C1 segment of cervical spinal cord (tissue), 14 donors: Measurements from ENCODE around the gene GAPVD1.
"Not testable (repeated sequence)": the region's sequence is repeated elsewhere in the genome, so short reads cannot be mapped to it uniquely, and the experiment has no call there.

Experiments used
- DNase-seq, 14 donors: peaks; one replicate each; lab custom pipeline; 2025; lab: John Stamatoyannopoulos, UW

GAPVD1 gene

GRCh38 chr9:125243792-125244260 lies 17.8 kb upstream of the GAPVD1 start:
- no peak for DNase-seq

DNA sequence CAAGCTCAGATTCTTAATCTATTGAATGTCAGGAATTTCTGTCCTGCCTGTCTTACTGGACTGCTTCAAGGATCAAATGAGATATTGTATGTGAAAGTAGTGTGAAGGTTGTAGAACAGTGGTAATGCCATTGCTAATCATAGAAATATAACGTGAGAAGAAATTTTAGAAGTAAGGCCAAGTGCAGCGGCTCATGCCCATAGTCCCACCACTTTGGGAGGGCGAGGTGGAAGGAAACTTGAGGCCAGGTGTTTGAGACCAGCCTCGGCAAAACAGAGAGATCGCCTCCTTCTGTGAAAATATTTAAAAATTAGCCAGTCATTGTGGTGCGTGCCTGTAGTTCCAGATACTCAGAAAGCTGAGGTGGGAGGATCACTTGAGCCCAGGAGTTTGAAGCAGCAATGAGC lies 15.4 kb upstream of the GAPVD1 start:
- no peak for DNase-seq

DNA sequence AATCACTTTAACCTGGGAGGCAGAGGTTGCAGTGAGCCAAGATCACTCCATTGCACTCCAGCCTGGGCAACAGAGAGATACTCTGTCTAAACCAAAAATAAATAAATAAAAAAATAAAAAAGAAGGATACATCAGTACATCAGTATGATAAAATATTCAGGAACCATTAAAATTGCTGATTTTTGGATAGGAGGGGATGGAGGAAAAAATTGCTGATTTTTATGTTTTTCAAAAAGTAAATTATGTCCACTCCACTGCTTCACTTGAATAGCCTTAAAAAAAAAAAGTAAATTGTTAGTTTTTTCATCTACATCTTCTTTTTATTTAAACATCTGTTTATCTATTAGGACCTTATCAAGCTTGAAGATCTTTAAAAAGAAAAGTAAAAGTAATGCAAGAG lies 7.4 kb upstream of the GAPVD1 start:
- no peak for DNase-seq

GRCh38 chr9:125255781-125256391 lies 5.7 kb upstream of the GAPVD1 start:
- no peak for DNase-seq

DNA sequence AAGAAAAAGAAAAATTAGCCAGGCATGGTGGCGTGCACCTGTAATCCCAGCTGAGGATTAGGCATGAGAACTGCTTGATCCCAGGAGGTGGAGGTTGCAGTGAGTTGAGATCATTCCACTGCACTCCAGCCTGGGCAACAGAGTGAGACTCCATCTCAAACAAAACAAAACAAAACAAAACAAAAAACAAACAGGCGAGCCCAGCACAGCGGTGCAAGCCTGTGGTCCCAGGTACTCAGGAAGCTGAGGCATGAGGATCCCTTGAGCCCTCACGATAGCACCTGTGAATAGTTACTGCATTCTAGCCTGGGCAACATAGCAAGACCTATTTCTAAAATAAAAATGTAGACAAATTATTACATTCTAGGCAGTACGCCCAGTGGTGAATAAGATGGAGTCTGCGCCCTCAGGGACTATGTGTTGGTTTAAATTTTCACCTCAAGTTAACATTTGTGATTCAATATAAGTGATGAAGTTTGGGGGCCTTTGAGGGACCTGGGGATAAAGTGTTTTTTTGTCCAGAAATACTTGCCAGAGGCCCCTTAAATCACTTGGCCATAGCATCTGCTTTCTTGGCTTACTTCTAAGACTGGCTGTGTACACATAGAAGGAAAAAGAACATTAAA lies 3.4 kb upstream of the GAPVD1 start:
- no peak for DNase-seq

DNA sequence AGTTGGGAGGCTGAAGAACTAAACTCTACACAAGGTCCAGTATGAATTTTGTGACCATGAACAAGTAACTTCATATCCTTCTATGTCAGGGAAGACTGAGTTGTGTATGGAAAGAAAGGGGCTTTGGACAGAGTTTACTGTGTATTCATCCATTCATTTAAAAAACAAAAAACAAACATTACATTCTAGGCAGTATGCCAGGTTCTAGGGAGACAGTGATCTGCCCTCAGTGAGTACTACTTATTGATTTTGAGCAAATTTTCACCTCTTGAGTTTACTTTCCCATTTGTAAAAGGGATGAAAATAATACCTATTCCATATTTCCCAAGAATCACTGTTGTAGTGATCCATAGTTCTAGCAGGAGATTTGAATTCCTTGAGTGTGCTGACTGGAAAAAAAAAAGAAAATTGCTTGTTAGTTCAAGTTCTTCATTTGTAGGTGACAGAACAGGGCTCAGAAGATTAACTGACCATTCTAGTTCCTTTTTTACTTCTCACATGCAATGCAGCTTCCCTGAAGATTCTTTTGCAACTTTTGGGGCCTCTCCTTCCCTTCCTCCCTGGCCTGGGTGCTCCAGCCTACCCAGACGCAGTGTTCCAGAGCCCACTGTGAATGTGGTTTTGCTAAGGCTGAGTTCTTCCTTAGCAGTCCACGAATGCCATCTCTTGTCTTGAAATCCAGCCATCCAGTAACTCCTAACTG lies 2.6 kb upstream of the GAPVD1 start:
- DNase-seq: peak in 1 of 14 donors; percentile 8

GRCh38 chr9:125260561-125260960 lies 1.1 kb upstream of the GAPVD1 start:
- peak in 1 of 14 donors; percentile 81 for DNase-seq

DNA sequence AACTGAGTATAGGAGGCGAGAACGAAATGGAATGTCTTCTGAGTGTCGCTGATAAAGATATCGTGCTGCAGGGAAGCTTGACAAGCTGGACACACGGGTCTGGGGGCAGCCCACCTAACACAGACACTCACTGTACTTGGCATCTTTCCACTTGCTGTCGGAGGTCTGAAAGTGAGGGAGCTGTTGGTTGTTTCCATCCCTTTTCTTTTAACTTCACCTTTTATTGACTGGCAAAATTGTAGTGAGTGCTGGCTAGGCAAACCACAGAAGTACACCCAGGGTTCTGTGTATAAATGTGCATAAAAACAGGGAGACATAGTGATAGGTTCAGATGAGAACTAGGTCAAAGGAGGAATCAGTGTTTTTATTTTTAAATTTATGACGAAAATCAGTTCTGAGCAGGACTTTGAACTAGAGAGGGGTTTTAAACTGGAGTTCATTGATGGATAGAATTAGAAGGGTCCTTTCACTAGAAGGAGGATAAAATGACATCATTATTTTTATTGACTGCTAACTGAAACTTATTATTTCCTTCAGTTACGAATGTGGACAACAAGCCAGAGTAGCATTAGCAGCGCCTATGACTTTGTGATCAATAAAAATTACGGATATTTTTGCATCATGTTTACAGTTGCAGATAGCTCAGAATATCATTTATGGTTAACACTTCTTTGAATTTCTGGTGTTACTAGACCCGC lies 817 bp downstream of the GAPVD1 start:
- no peak for DNase-seq

- not testable (repeated sequence) for DNase-seq
Observed at GRCh38 chr9:125264068-125264467, 2.4 kb downstream of the GAPVD1 start.

DNA sequence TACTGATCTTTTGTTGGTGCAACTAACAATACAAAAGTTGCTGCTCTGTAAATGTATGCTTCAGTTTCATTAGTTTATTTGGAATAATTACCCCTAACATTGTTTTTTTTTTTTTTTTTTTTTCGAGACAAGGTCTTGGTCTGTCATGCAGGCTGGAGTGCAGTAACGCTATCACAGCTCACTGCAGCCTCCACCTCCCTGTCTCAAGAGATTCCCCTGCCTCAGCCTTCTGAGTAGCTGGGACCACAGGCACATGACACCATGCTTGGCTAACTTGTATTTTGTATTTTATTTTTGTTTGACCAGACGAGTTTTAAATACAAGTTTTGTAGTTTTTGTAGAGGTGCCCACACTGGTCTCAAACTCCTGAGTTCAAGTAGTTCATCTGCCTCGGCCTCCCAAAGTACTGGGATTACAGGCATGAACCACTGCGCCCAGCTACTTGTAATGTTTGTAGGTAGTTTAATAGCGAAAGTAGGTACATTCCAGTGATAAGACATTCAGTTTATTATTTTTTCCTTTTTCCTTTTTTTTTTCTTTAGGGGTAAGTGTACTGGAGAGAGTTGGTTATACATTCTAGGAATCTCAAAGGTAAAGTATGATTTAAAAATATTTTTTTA lies 6.9 kb downstream of the GAPVD1 start:
- DNase-seq: no peak

DNA sequence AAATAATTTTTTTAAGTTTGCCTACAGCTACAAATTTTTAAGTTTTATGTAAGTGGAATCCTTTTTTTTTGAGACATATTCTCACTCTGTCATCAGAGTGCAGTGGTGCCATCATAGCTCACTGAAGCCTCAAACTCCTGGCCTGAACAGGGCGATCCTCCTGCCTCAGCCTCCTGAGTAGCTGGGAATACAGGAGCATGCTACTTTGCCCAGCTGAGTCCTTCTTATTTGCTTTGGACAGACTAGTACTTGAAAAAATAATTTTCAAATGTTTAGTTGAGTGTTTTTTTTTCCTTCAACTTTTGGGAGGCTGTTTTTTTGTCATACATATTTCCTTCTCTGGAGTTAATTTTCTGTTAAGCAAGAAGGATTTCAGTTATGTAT lies 7.4 kb downstream of the GAPVD1 start:
- DNase-seq: no peak

- no peak for DNase-seq
Observed at GRCh38 chr9:125271081-125271480, 9.5 kb downstream of the GAPVD1 start.

DNA sequence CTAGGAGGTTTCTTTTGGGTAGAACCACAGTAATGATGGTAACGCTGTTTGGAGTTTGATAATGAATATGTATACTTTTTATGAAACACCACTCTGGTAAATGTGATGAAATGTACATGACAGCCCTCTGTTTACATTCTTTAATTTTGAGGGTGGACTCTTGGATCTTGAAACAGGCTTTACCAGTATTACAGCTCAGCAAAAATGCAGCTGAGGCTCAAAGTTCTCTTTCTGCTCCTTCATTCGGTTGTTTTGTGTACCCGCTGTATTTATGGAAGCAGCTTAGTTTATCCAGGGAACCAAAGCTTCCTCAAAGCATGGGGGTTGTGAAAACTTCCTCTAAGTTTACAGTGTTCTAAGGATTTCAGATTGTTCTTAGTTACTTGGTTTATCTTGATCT lies 11.1 kb downstream of the GAPVD1 start:
- DNase-seq: no peak

GRCh38 chr9:125276771-125277170 lies 15.1 kb downstream of the GAPVD1 start:
- no peak for DNase-seq

DNA sequence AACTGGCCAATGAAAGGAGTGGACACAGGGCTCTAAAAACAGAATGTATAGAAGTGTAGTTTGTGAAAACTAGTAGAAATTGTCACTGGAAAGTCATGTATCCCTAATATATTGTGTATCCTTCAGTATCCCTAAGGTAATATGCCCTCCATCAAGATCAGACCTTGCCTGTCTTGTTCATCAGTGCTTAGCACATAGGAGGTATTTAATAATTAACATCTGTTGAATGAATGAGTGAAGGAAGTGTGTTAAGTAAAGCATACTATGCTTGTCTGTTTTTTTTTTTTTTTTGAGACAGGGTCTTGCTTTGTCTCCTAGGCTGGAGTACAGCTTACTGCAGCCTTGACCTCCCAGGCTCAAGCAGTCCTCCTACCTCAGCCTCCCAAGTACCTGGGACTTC lies 15.8 kb downstream of the GAPVD1 start:
- no peak for DNase-seq

DNA sequence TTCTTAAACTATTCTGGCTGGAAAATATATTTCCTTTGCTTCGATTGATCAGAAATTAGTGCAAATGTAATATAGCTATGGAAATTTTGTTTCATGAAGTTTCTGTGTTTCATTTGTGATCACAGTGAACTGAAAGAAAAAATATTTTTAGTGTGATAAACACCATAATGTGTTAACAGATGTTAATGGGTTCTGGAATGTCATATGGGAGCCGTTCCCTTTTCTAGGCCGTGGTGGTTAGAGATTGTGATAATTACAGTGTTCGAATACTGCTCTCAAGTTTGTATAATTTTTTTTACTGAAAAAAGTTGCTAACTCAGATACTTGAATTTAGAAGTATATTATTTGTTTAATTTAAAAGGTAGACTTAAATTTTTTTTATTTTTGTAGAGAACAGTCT lies 19.3 kb downstream of the GAPVD1 start:
- DNase-seq: no peak

DNA sequence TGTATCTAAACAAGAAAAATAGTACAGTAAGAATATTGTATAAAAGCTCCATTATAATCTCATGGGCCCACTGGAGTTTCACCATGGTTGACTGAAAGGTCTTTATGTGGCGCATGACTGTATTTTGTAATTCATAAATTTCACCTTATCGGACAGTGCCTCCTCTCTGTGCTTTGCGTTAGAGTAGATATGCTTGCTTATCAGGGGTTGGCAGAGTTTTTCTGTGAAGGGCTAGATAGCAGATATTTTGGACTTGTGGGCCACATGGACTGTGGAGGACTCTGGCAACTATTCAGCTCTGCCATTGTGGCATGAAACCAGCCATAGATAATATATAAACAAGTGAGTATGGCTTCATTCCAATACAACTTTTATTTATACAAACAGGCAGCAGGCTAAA lies 23.2 kb downstream of the GAPVD1 start:
- no peak for DNase-seq

DNA sequence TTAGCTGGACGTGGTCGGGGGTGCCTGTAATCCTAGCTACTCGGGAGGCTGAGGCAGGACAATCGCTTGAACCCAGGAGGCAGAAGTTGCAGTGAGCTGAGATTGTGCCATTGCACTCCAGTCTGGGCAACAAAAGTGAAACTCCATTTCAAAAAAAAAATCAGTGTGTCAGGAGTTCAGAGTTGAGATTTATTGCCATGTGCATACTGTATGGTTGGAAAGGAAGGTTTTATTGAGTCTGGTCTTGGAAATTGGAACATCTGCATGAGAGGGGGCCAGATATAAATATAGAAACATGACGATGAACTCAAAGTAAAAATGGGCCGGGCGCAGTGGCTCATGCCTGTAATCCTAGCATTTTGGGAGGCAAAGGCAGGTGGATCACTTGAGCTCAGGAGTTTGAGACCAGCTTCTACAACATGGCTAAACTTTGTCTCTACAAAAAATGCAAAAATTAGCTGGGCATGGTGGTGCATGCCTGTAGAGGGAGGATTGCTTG lies 25.4 kb downstream of the GAPVD1 start:
- DNase-seq: not testable (repeated sequence)

DNA sequence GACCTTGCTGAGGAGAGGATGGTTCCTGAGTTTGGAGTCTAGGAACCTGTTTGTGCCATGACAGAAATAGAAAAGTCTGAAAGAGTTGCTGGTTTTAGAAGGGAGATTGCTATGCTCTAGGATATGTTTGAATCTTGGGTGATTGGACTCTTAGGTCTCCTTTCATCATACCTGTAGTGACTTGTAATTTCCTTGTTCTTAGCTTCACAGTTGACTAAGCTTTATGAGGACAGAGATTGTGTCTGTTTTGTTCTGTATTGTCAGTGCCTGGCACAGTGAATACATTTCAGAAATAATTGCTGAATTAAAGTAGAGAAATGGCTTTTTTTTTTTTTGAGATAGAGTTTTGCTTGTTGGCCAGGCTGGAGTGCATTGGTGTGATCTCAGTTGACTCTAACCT lies 31.5 kb downstream of the GAPVD1 start:
- no peak for DNase-seq

GRCh38 chr9:125295657-125296056 lies 34.0 kb downstream of the GAPVD1 start:
- no peak for DNase-seq

- no peak for DNase-seq
Observed at GRCh38 chr9:125296843-125297372, 35.3 kb downstream of the GAPVD1 start.

DNA sequence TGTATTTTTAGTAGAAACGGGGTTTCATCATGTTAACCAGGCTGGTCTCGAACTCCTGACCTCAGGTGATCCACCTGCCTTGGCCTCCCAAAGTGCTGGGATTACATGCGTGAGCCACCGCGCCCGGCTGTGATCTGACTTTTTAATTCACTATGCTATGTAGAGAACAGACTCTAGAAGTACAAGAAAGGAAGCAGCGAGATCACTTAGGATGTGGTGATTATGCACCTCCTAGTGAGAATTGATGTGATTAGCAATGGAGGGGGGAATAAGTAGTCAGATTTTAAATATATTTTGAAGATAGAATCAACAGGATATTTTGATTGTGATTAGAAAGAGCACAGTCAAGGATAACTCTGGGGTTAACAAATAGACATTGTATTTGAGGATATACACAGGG lies 36.3 kb downstream of the GAPVD1 start:
- DNase-seq: no peak
